GM19468 (cell line): ENCODE results near the gene AATK.

ENCODE experiments used
- ATAC-seq: cut with Tn5 transposase; IDR thresholded peaks from one replicate; pipeline ENCODE4 v1.9.1; 2021; ENCODE audit warnings: mild to moderate bottlenecking, moderate library complexity, moderate number of reproducible peaks; ENCODE audit not compliant: unreplicated experiment; ENCODE audit errors: extremely low read depth

Gene AATK

DNA sequence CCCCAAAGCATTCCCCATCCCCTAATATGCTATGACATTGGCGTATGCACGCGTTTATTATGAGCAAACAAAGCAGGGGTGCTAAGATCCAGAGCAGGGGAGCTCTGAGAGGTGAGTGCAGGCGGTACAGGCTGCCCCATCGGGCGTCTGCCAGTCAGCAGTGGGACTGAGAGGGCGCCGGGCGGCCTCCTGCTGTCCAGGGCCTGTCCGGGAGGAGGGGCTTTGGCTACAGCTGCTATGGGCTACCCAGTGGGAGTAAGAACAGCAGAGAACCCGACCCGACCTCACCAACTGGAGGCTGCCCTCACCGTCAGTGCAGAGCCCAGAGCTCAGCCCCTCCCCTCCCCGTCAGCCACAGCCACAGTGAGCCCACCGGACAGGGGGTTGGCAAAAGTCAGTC lies 18.5 kb upstream of the AATK start:
- ATAC-seq: no peak

DNA sequence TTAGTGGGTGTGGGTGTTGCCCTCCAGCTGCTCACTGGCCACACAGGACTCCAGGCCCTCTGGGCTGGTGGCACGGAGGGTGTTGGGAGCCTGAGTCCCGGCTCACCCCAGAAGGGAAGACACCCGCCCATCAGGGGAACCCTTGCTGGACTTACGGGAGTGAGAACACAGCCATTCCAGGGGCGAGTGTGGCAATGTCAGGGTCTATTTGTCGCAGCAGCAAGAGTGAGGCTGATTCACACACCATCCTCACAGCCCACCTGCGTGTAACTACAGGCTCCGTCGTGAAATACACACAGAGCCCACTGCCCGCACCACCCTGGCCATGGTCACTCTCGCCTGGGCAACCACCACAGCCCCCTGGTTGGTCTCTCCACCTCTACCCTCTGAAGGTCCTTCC lies 17.8 kb upstream of the AATK start:
- no peak for ATAC-seq

DNA sequence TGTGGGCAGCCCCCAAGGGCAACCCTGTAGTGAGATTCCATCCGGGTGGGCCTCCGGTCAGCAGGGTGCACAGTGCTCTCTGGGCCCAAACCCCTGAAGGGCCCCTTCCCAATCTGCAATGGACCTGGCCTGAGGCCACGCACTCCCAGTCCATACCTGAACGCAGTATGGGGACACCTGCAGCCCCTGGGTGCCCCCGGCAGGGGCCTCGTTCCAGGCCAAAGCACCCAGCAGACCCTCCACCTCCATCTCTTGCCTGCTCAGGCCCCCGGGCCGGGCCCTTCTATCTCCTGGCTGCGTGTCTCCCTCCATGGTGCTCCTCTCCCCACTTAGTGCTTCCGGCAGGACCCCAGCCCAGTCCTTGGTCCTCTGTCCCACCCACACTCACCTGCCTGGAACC lies 17.3 kb upstream of the AATK start:
- ATAC-seq: no peak

DNA sequence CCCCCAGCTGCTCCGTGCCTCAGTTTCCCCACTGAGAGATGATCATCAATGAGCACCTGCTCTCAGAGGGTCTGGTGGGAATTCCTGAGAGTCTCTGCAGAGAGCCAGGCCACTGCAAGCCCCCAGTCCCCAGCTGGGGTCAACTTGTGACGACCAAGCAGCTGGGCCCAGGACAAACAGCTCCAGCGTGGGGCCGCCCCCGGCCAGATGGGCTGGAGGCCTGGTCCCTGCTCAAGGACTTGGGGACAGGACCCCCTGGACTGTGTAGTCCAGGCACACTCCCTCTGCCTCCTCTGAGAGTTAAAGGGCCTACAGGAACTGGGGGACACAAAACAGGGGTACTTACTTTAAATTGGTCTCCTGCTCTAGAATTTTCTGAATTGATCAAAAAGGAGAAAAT lies 16.6 kb upstream of the AATK start:
- ATAC-seq: no peak

- ATAC-seq: no peak
Observed at GRCh38 chr17:81181811-81182185, 15.8 kb upstream of the AATK start.

GRCh38 chr17:81180836-81181810 lies 15.1 kb upstream of the AATK start:
- no peak for ATAC-seq

- no peak for ATAC-seq
Observed at GRCh38 chr17:81179861-81180260, 13.8 kb upstream of the AATK start.

- no peak for ATAC-seq
Observed at GRCh38 chr17:81179220-81179619, 13.2 kb upstream of the AATK start.

GRCh38 chr17:81178136-81179091 lies 12.4 kb upstream of the AATK start:
- no peak for ATAC-seq

GRCh38 chr17:81176666-81177065 lies 10.6 kb upstream of the AATK start:
- ATAC-seq: no peak

DNA sequence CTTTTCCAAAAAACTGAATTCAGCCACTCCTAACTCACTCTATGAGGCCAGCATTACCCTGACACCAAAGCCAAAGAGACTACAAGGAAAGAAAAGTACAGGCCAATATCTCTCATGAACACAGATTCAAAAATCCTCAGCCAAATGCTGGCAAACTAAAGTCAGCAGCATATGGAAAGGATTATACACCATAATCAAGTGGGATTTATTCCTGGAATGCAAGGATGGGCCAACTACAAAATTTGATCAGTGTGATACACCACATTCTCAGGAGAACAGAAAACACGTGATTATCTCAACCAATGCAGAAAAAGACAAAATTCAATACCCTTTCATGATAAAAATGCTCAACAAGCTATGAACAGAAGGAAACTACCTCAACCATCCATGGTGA lies 7.7 kb upstream of the AATK start:
- no peak for ATAC-seq

- ATAC-seq: no peak
Observed at GRCh38 chr17:81173052-81173761, 7.2 kb upstream of the AATK start.

GRCh38 chr17:81171941-81172340 lies 5.9 kb upstream of the AATK start:
- no peak for ATAC-seq

DNA sequence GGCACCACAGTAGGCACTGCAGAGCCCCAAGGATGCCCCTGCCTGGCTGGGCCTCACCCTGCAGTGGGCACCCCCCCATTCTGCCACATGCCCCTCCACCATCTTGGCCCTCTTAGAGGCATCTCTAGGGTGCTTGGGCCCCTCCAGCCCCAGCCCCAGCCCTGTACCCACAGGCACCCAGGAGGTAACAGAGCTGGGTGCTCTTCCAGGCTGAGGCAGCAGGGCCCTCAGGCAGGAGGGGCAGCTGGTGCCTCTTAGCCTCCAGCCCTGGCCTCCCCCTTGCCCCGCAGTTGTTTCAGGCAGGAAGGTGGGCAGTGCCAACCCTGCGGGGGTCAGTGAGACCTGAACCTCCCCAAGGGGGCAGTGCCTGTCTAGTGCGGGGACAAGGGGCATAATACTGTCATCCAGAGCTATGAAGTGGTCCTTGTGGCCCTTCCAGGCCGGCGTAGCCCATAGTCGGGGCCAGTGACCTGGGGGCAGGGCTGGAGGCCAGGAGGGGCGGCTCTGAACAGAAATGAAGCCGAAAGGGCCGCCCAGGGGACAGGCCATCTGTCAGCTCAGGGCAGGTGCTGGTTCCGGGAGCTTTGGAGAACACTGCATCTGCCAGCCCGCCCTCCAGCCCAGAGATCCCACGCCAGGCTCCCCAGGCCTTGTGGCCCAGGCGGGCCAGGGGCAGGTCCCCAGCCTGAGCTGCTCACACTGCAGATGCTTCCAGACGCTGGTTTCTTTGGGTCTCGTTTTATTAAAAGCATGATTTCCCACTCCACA lies 4.9 kb upstream of the AATK start:
- no peak for ATAC-seq

GRCh38 chr17:81169870-81170309 lies 3.9 kb upstream of the AATK start:
- no peak for ATAC-seq

DNA sequence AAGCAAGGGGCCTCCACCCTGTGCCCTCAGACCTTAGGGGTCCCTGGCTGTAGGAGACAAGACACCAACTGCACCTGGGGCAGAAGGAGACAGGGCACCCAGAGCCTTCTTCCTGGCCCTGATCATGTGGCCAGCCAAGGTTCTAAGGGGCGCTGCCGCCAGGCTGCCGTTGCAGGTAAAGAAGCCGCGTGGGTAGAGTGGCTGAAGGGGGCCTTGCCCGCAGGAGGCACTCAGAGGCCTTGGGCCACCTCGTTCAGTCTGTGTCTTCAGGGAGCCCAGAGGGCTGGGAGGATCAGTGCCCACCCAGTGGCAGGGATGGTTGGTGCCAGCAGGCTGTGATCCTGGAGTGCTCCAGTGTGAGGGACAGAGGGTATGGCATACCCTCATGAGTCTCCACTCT lies 1.6 kb upstream of the AATK start:
- ATAC-seq: no peak

GRCh38 chr17:81167194-81167524 lies 1.1 kb upstream of the AATK start:
- ATAC-seq: no peak

DNA sequence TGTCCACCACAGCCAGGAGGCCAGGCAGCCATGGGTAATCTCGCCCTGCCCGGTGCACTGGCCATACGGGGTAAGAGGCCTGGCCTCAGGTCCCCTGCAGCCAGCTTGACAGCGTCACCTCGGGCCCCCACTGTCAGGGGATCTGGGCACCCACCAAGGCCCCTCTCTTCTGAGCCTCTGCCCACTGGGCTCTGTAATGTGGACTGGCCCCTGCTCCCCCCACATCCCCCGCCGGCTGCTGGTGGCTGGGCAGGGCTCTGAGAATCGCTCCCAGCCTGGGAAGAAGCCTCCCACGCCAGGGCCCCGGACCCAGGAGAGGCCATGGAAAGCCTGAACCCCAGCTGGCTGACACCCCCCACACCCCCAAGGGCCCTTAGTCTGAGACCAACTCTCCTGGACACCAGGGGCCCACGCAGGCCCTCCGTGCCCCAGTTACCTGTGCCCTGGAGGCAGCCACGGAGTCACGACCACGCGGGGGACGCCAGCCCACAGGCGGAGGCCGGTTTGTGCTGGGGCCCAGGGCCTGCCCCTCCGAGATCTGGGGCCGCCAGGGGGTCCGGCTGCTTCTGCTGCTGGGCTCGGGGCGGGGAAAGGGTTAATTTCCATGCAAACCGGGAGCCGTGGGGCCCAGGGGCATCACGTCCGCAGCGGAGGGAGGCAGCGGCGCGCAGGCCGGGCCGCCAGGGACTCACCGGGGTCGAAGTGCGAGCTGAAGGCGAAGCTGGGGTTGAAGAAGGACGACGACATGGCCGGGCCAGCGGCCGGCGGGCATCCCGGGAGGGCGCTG lies 582 bp downstream of the AATK start, which contains the start of gene PVALEF:
TSS of gene PVALEF (plus strand) at position 262 of the 787 bp plus-strand sequence. CDS start 15,720 bp downstream, outside the sequence.
- no peak for ATAC-seq
